ENCODE data around the gene MED16.
A peak's percentile ranks its signal among the peaks of the same experiment; 100 is the strongest.

Gene MED16

GRCh38 chr19:892894-893689 is at the start of gene MED16, which contains the start of gene RNU6-9:
MED16 (minus strand) TSS chr19:893187; CDS start chr19:891131, 2,056 bp downstream.
RNU6-9 (plus strand) TSS chr19:893484.
- peak within 1 kb of the TSS; percentile 66 for H3K4me3 ChIP-seq (replicated peaks; ENCODE audit: low read depth, low read length)
- TF ChIP-seq CTCF (IDR thresholded peaks at IDR 0.05; ENCODE audit: low read depth, low read length, missing control alignments), result no peak

DNA sequence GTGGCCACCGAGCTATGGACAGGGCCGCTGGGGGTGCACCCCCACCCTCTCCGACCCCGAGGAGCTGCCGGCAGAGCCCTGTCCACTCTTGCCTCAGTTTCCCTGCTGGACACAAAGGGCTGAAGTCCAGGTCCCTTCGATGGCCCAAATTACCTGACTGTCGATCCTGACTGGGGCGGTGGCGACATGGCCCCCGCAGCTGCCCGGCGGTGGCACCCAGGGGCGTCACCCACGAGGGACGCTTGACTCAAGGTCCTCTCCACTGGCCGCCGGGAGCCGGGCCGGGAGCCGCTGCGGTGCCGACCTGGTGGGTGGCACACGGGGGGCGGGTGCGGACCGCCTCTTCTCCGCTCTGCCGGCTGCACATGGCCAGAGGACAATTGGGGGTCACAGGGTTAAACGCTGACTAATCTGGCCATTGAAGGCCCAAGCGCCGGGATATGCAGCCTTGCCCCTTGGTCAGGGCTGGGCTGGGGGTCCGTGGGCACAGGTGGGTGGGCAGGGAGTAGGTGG is 49.2 kb upstream of the MED16 start:
- H3K4me3 ChIP-seq (replicated peaks; ENCODE audit: low read depth, low read length), result no peak overlapping the region
- no peak for DNase-seq (ENCODE audit: extremely low read depth, low read depth)
- no peak for TF ChIP-seq CTCF (IDR thresholded peaks at IDR 0.05; ENCODE audit: low read depth, low read length, missing control alignments)

More at GRCh38 chr19:892894-893689, at the start of gene MED16, which contains the start of gene RNU6-9:
- DNase-seq (ENCODE audit: extremely low read depth, low read depth), result peak; percentile 75

DNA sequence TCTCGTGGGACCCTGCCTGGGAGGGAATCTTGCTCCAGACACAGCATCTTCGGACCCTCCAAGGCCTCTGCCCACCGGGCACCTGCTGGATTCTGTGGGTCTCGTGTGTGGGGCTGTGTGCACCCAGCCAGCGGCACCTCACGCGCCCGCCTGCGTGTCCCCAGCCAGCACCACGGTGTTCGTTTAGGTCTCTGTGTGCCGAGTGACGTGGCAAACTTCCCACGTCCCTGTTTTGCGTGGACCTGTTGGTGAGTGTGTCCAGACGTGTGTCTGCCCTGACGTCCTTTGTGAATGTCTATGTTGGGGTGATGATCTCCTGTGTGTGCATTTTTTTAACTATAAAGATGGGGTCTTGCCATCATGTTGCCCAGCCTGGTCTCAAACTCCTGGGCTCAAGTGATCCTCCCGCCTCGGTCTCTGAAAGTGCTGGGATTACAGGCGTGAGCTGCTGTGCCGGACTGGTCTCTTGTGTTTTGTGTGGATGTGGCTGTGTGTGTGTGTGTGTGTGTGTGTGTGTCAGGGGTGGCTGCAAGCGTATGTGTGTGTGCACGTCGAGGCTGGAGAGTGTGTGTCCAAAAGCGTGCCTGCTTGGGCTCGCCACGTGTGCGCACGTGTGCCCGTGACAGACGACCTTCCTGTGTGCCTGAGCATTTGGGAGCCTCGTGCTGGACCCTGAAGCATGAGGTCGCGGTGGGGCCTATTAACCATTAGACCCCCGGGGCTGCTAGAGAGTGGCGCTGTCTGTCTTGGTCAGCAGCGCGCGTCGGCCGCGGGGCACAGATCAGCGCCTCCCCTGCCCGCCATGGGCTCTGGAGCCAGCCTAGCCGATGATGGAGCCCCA is 48.5 kb upstream of the MED16 start:
- H3K4me3 ChIP-seq (replicated peaks; ENCODE audit: low read depth, low read length), result no peak overlapping the region
- no peak for TF ChIP-seq CTCF (IDR thresholded peaks at IDR 0.05; ENCODE audit: low read depth, low read length, missing control alignments)
- no peak for DNase-seq (ENCODE audit: extremely low read depth, low read depth)

GRCh38 chr19:940591-941291 is 47.8 kb upstream of the MED16 start:
- H3K4me3 ChIP-seq (replicated peaks; ENCODE audit: low read depth, low read length), result no peak overlapping the region
- DNase-seq (ENCODE audit: extremely low read depth, low read depth), result no peak
- no peak for TF ChIP-seq CTCF (IDR thresholded peaks at IDR 0.05; ENCODE audit: low read depth, low read length, missing control alignments)

GRCh38 chr19:939922-940321 is 46.9 kb upstream of the MED16 start:
- no peak for DNase-seq (ENCODE audit: extremely low read depth, low read depth)
- TF ChIP-seq CTCF (IDR thresholded peaks at IDR 0.05; ENCODE audit: low read depth, low read length, missing control alignments), result no peak
- H3K4me3 ChIP-seq (replicated peaks; ENCODE audit: low read depth, low read length), result no peak overlapping the region

GRCh38 chr19:939439-939838 is 46.5 kb upstream of the MED16 start:
- DNase-seq (ENCODE audit: extremely low read depth, low read depth), result no peak
- no peak for TF ChIP-seq CTCF (IDR thresholded peaks at IDR 0.05; ENCODE audit: low read depth, low read length, missing control alignments)
- no peak overlapping the region for H3K4me3 ChIP-seq (replicated peaks; ENCODE audit: low read depth, low read length)
